Gastroesophageal sphincter (tissue), 4 donors: ENCODE results near the gene DNAJC5G. TPM values are rescaled to one million over a fixed set of nuclear protein-coding genes. Genes with fewer than 3 reads are reported as not detected.

Experiments
- ATAC-seq: fragments of 150-250 bp; one replicate; pipeline ENCODE4 v1.9.1; 2016; ENCODE audit warnings: mild to moderate bottlenecking, moderate library complexity
- H3K27ac ChIP-seq, 4 donors: fragments of 200-600 bp; sonication (generic) in 3 of 4; 1 replicate in 3 of 4; 2 replicates in 1 of 4; pipeline ENCODE4 v1.5.1; 2016 to 2019
- H3K27me3 ChIP-seq: fragments of 200-600 bp; sonication (generic); one replicate; pipeline ENCODE4 v1.5.1; 2019
- H3K36me3 ChIP-seq, 2 donors: fragments of 200-600 bp; sonication (generic); one replicate each; pipeline ENCODE4 v1.5.1; 2019; ENCODE audit warnings: control low read depth in 1 of 2
- H3K4me1 ChIP-seq, 3 donors: fragments of 200-600 bp; sonication (generic); 1 replicate in 2 of 3; 2 replicates in 1 of 3; pipeline ENCODE4 v1.5.1; 2016 to 2019; ENCODE audit warnings: control low read depth in 2 of 3
- H3K4me3 ChIP-seq, 2 donors: fragments of 200-600 bp; sonication (generic); one replicate each; pipeline ENCODE4 v1.5.1; 2019; ENCODE audit warnings: mild to moderate bottlenecking in 1 of 2, moderate library complexity in 1 of 2
- H3K9me3 ChIP-seq, 3 donors: fragments of 200-600 bp; sonication (generic); one replicate each; pipeline ENCODE4 v1.5.1; 2017 to 2019; ENCODE audit warnings: control low read depth in 2 of 3
- CTCF ChIP-seq, 4 experiments: fragments of 200-600 bp in 2 of 4; fragments of 450-650 bp in 2 of 4; sonication (generic) in 1 of 4; IDR thresholded peaks; one replicate each; pipeline ENCODE4 v1.5.1; 2017 to 2019; ENCODE audit warnings: antibody characterized with exemption in 4 of 4, mild to moderate bottlenecking in 2 of 4, moderate library complexity in 2 of 4
- EP300 ChIP-seq: sonication (generic); formaldehyde crosslinking; IDR thresholded peaks from one replicate; pipeline ENCODE4 v1.6.1; 2017; ENCODE audit warnings: antibody characterized with exemption, mild to moderate bottlenecking
- POLR2A ChIP-seq, 2 donors: fragments of 450-650 bp; IDR thresholded peaks; one replicate each; pipeline ENCODE4 v1.6.1; 2017; ENCODE audit warnings: antibody characterized with exemption in 2 of 2, mild to moderate bottlenecking in 2 of 2, moderate library complexity in 1 of 2
- POLR2AphosphoS5 ChIP-seq: sonication (generic); formaldehyde crosslinking; IDR thresholded peaks from one replicate; pipeline ENCODE4 v1.6.1; 2017; ENCODE audit warnings: antibody characterized with exemption
- WGBS, 2 donors: methylation state at CpG; one replicate each; pipeline ENCODE4 v1.1.5; 2018; ENCODE audit warnings: low coverage in 1 of 2; 5-methylcytosine and 5-hydroxymethylcytosine counted together
- total RNA-seq, 4 donors: library from RNA; depleted of rRNA; stranded (reverse); fragments of >200 nt; gene quantifications; one replicate each; pipeline ENCODE4 v1.1.0, GENCODE V29; 2016

Gene DNAJC5G
- total RNA-seq, 4 donors from 2014 or later, result not detected

- TF ChIP-seq EP300 (no peak), POLR2A (IDR thresholded peaks at IDR 0.05) (no peak), CTCF (IDR thresholded peaks at IDR 0.05) (no peak), POLR2AphosphoS5 (no peak)
- Histone ChIP-seq H3K4me1 (no peaks in the 10 kb centered on the region), H3K27ac (no peak overlapping the region), H3K4me3 (no peak overlapping the region), H3K27me3 (no peaks in the 10 kb centered on the region), H3K9me3 (no peaks in the 10 kb centered on the region), H3K36me3 (peaks cover 0 to 100% of the 10 kb centered on the region in 2 donors)
- no peak for ATAC-seq
- WGBS, 2 donors, result 96 to 100% methylated on average over 1 to 5 of the region's 12 CpGs
Observed at GRCh38 chr2:27236136-27236535, 39.1 kb upstream of the DNAJC5G start.

- WGBS, 2 donors, result 96 to 100% methylated on average over 3 of the region's 3 CpGs
- no peaks in the 10 kb centered on the region for H3K4me1 ChIP-seq
- no peaks in the 10 kb centered on the region for H3K9me3 ChIP-seq
- peaks cover 0 to 100% of the 10 kb centered on the region in 2 donors for H3K36me3 ChIP-seq
- H3K27me3 ChIP-seq, result no peaks in the 10 kb centered on the region
- no peak for TF ChIP-seq POLR2AphosphoS5
- no peak for TF ChIP-seq CTCF (IDR thresholded peaks at IDR 0.05)
- TF ChIP-seq EP300, result no peak
- no peak for TF ChIP-seq POLR2A (IDR thresholded peaks at IDR 0.05)
- no peak overlapping the region for H3K4me3 ChIP-seq
- no peak for ATAC-seq
- H3K27ac ChIP-seq, result no peak overlapping the region
Observed at GRCh38 chr2:27236626-27237025, 38.6 kb upstream of the DNAJC5G start.

- Histone ChIP-seq H3K27me3 (no peaks in the 10 kb centered on the region), H3K4me1 (no peaks in the 10 kb centered on the region), H3K36me3 (peaks cover 0 to 100% of the 10 kb centered on the region in 2 donors), H3K27ac (no peak overlapping the region), H3K9me3 (no peaks in the 10 kb centered on the region), H3K4me3 (no peak overlapping the region)
- WGBS, 2 donors, result 80 to 100% methylated on average over 1 to 4 of the region's 15 CpGs
- no peak for TF ChIP-seq POLR2A (IDR thresholded peaks at IDR 0.05)
- TF ChIP-seq CTCF (IDR thresholded peaks at IDR 0.05), result no peak
- no peak for TF ChIP-seq EP300
- no peak for TF ChIP-seq POLR2AphosphoS5
- ATAC-seq, result no peak
Observed at GRCh38 chr2:27237341-27237945, 37.8 kb upstream of the DNAJC5G start.

- no peak for ATAC-seq
- Histone ChIP-seq H3K4me1 (no peaks in the 10 kb centered on the region), H3K4me3 (no peak overlapping the region), H3K36me3 (peaks cover 0 to 100% of the 10 kb centered on the region in 2 donors), H3K9me3 (no peaks in the 10 kb centered on the region), H3K27me3 (no peaks in the 10 kb centered on the region), H3K27ac (no peak overlapping the region)
- TF ChIP-seq EP300, result no peak
- TF ChIP-seq POLR2A (IDR thresholded peaks at IDR 0.05), result no peak
- TF ChIP-seq POLR2AphosphoS5, result no peak
- no peak for TF ChIP-seq CTCF (IDR thresholded peaks at IDR 0.05)
- 80% methylated on average over 1 of the region's 8 CpGs; no CpG with 5 or more reads in 1 of the 2 donors for WGBS, 2 donors
Observed at GRCh38 chr2:27238976-27239375, 36.3 kb upstream of the DNAJC5G start.

- no peaks in the 10 kb centered on the region for H3K9me3 ChIP-seq
- no peak overlapping the region for H3K27ac ChIP-seq
- no peak overlapping the region for H3K4me3 ChIP-seq
- WGBS, 2 donors, result 89 to 95% methylated on average over 4 to 8 of the region's 9 CpGs
- no peaks in the 10 kb centered on the region for H3K4me1 ChIP-seq
- TF ChIP-seq CTCF (IDR thresholded peaks at IDR 0.05) (no peak), POLR2AphosphoS5 (no peak), POLR2A (IDR thresholded peaks at IDR 0.05) (no peak), EP300 (no peak)
- peaks cover 0 to 92% of the 10 kb centered on the region in 2 donors for H3K36me3 ChIP-seq
- ATAC-seq, result no peak
- no peaks in the 10 kb centered on the region for H3K27me3 ChIP-seq
Observed at GRCh38 chr2:27240406-27240805, 34.8 kb upstream of the DNAJC5G start.
